ENCODE measurements around the gene FURIN.
"Not testable (repeated sequence)": the region's sequence is repeated elsewhere in the genome, so short reads cannot be mapped to it uniquely, and the experiment has no call there.

- TF ChIP-seq, protein P1, sequence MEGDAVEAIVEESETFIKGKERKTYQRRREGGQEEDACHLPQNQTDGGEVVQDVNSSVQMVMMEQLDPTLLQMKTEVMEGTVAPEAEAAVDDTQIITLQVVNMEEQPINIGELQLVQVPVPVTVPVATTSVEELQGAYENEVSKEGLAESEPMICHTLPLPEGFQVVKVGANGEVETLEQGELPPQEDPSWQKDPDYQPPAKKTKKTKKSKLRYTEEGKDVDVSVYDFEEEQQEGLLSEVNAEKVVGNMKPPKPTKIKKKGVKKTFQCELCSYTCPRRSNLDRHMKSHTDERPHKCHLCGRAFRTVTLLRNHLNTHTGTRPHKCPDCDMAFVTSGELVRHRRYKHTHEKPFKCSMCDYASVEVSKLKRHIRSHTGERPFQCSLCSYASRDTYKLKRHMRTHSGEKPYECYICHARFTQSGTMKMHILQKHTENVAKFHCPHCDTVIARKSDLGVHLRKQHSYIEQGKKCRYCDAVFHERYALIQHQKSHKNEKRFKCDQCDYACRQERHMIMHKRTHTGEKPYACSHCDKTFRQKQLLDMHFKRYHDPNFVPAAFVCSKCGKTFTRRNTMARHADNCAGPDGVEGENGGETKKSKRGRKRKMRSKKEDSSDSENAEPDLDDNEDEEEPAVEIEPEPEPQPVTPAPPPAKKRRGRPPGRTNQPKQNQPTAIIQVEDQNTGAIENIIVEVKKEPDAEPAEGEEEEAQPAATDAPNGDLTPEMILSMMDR (conservative IDR thresholded peaks at IDR 0.05; ENCODE audit: low read depth, low read length): not testable (repeated sequence)
- not testable (repeated sequence) for TF ChIP-seq BHLHE40 (IDR thresholded peaks at IDR 0.05; ENCODE audit: low read depth, low read length); POLR2A (IDR thresholded peaks at IDR 0.05; ENCODE audit: low read depth, low read length); FOS (IDR thresholded peaks at IDR 0.05; ENCODE audit: low read depth, low read length); USF2 (IDR thresholded peaks at IDR 0.05; ENCODE audit: low read depth, low read length); RAD21 (IDR thresholded peaks at IDR 0.05; ENCODE audit: low read length); RFX5 (IDR thresholded peaks at IDR 0.05; ENCODE audit: low read depth, low read length); CHD1 (IDR thresholded peaks at IDR 0.05; ENCODE audit: low read depth, low read length); NFE2L2 (IDR thresholded peaks at IDR 0.05; ENCODE audit: low read depth, low read length)
These were observed 54.4 kb downstream of the FURIN start for GRCh38 chr15:90922712-90923322.

Measured in IMR-90 (cell line).